ENCODE results near the gene WAC. TPM values are rescaled to one million over a fixed set of nuclear protein-coding genes. Genes with fewer than 3 reads are reported as not detected.
"Not testable (repeated sequence)": the region's sequence is repeated elsewhere in the genome, so short reads cannot be mapped to it uniquely, and the experiment has no call there.

Gene WAC
- total RNA-seq, 1 experiment from 2014 or later, result 58.6 TPM

GRCh38 chr10:28624351-28624750, 91.4 kb downstream of the WAC start:
- no peak for DNase-seq (ENCODE audit: low read depth, low spot score)
- in situ Hi-C loops (cut with HindIII; ENCODE audit: low pct_unique_long_range_greater_than_20kb, low sequenced_read_pairs), result no loop called here

GRCh38 chr10:28627102-28627501, 94.2 kb downstream of the WAC start:
- no peak for DNase-seq (ENCODE audit: low read depth, low spot score)
- in situ Hi-C loops (cut with HindIII; ENCODE audit: low pct_unique_long_range_greater_than_20kb, low sequenced_read_pairs), result no loop called here

GRCh38 chr10:28628184-28628893, 95.4 kb downstream of the WAC start:
- DNase-seq (ENCODE audit: low read depth, low spot score), result peak; percentile 79
- in situ Hi-C loops (cut with HindIII; ENCODE audit: low pct_unique_long_range_greater_than_20kb, low sequenced_read_pairs), result no loop called here

GRCh38 chr10:28631896-28632583, 99.1 kb downstream of the WAC start:
- in situ Hi-C loops (cut with HindIII; ENCODE audit: low pct_unique_long_range_greater_than_20kb, low sequenced_read_pairs), result no loop called here
- DNase-seq (ENCODE audit: low read depth, low spot score), result no peak

GRCh38 chr10:28632584-28632945, 99.6 kb downstream of the WAC start:
- in situ Hi-C loops (cut with HindIII; ENCODE audit: low pct_unique_long_range_greater_than_20kb, low sequenced_read_pairs), result no loop called here
- DNase-seq (ENCODE audit: low read depth, low spot score), result no peak

- in situ Hi-C loops (cut with HindIII; ENCODE audit: low pct_unique_long_range_greater_than_20kb, low sequenced_read_pairs), result no loop called here
- DNase-seq (ENCODE audit: low read depth, low spot score), result no peak
Measured at GRCh38 chr10:28633750-28634149, 100.8 kb downstream of the WAC start.

- no peak for DNase-seq (ENCODE audit: low read depth, low spot score)
- in situ Hi-C loops (cut with HindIII; ENCODE audit: low pct_unique_long_range_greater_than_20kb, low sequenced_read_pairs), result no loop called here
Measured at GRCh38 chr10:28637346-28637745, 104.4 kb downstream of the WAC start.

- no peak for DNase-seq (ENCODE audit: low read depth, low spot score)
- in situ Hi-C loops (cut with HindIII; ENCODE audit: low pct_unique_long_range_greater_than_20kb, low sequenced_read_pairs), result no loop called here
Measured at GRCh38 chr10:28638392-28638791, 105.5 kb downstream of the WAC start.

GRCh38 chr10:28640551-28640950, 107.6 kb downstream of the WAC start:
- in situ Hi-C loops (cut with HindIII; ENCODE audit: low pct_unique_long_range_greater_than_20kb, low sequenced_read_pairs), result no loop called here
- DNase-seq (ENCODE audit: low read depth, low spot score), result no peak

GRCh38 chr10:28644647-28645046, 111.7 kb downstream of the WAC start:
- DNase-seq (ENCODE audit: low read depth, low spot score), result no peak
- in situ Hi-C loops (cut with HindIII; ENCODE audit: low pct_unique_long_range_greater_than_20kb, low sequenced_read_pairs), result no loop called here

GRCh38 chr10:28652106-28652505, 119.2 kb downstream of the WAC start:
- in situ Hi-C loops (cut with HindIII; ENCODE audit: low pct_unique_long_range_greater_than_20kb, low sequenced_read_pairs), result no loop called here
- no peak for DNase-seq (ENCODE audit: low read depth, low spot score)

- no peak for DNase-seq (ENCODE audit: low read depth, low spot score)
Measured at GRCh38 chr10:28652703-28653102, 119.8 kb downstream of the WAC start.

GRCh38 chr10:28658824-28659223, 125.9 kb downstream of the WAC start:
- DNase-seq (ENCODE audit: low read depth, low spot score); in situ Hi-C loops (cut with HindIII; ENCODE audit: low pct_unique_long_range_greater_than_20kb, low sequenced_read_pairs): not testable (repeated sequence)

More at GRCh38 chr10:28652703-28653102, 119.8 kb downstream of the WAC start:
- in situ Hi-C loops (cut with HindIII; ENCODE audit: low pct_unique_long_range_greater_than_20kb, low sequenced_read_pairs), result no loop called here

- DNase-seq (ENCODE audit: low read depth, low spot score), result no peak
- in situ Hi-C loops (cut with HindIII; ENCODE audit: low pct_unique_long_range_greater_than_20kb, low sequenced_read_pairs), result no loop called here
Measured at GRCh38 chr10:28661035-28661434, 128.1 kb downstream of the WAC start.

- in situ Hi-C loops (cut with HindIII; ENCODE audit: low pct_unique_long_range_greater_than_20kb, low sequenced_read_pairs), result no loop called here
- peak; percentile 86 for DNase-seq (ENCODE audit: low read depth, low spot score)
Measured at GRCh38 chr10:28663576-28664368, 130.9 kb downstream of the WAC start.

- DNase-seq (ENCODE audit: low read depth, low spot score), result no peak
- in situ Hi-C loops (cut with HindIII; ENCODE audit: low pct_unique_long_range_greater_than_20kb, low sequenced_read_pairs), result no loop called here
Measured at GRCh38 chr10:28664369-28664740, 131.4 kb downstream of the WAC start.

GRCh38 chr10:28666751-28667467, 134.0 kb downstream of the WAC start:
- in situ Hi-C loops (cut with HindIII; ENCODE audit: low pct_unique_long_range_greater_than_20kb, low sequenced_read_pairs), result no loop called here
- no peak for DNase-seq (ENCODE audit: low read depth, low spot score)
